GDM1 (cell line): ENCODE results near the gene GIPC1.
"Not testable (repeated sequence)": the region's sequence is repeated elsewhere in the genome, so short reads cannot be mapped to it uniquely, and the experiment has no call there.

Experiments
- DNase-seq: peaks from one replicate; lab custom pipeline; 2025; lab: John Stamatoyannopoulos, UW

Gene GIPC1

DNA sequence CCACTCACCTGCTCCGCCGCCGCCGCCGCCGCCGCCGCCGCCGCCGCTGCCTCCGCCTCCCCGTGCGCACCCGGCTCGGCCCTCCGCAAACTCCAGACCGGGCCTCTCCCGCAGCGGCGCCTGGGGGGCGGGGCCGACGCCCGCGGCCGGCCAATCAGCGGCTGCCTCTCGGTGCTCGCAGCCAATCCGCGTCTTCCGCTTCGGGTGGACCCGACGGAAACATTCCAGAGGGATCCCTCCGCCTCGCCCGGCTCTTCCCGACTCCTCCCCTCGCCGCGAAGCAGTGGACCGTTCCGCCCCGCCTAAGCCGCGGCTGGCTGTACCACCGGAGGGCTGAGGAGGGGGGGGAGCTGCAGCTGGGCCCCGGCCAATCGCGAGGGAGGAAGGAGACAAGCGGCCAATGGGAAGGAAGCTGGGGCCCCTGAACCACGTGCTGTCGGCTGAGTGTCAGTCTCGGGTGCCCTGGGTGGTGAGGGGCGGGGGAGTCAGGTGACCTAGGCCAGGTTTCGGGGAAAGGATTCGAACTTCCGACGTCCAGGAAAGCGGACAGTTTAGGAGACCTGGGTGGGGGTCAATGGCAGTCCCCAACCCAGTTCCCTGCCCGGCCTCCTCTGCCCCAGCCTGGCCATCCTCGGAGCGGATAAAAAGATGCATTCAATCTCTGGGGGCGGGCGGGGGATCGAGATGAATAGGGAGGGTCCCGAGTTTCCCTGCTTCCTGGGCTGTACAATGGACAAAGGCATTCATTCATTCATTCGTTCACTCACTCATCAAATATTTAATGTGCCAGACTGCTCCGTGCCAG, at the start of gene GIPC1:
GIPC1 (minus strand) TSS at position 99 of the 805 bp plus-strand sequence. CDS start 13,151 bp downstream, outside the sequence.
- DNase-seq: peak; percentile 92

DNA sequence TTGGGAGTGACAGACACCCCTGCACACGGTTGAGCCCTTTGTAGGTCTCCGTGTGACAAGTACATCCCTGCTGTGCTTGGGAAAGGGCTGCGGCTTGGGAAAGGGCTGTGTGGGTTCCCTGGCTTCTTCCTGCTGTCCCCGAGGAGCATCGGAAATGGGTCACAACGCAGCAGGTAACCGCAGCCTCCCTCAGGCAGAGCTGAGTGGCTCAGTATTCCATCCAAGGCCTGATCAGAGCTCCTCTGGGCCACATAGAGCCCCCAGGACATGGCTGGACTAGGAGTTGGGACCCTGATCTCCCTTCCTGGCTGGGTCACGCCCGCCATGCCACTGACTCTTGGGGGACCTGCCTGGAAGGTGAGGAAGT, 49.8 kb upstream of the GIPC1 start:
- DNase-seq: no peak

GRCh38 chr19:14544977-14545715, 49.2 kb upstream of the GIPC1 start:
- no peak for DNase-seq

DNA sequence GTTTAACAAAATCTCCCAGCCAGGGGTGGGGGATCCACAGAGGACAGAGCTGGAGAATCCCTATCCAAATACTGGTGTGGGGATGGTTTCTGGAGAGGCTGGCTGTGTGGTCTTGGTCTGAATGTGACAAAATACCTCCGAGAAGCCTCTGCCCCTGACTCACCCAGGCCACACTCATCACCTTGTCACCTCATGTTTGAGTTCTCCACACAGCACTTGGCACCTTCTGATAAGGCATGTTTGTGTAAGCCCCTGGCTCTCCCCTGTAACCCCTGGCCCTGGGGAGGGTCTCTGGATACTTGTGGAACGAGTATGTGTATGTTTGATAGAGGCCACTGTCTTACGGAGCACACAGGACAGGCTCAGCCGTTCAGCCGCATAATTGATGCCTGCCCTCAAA, 48.1 kb upstream of the GIPC1 start:
- DNase-seq: no peak

GRCh38 chr19:14542711-14543328, 46.9 kb upstream of the GIPC1 start:
- no peak for DNase-seq

DNA sequence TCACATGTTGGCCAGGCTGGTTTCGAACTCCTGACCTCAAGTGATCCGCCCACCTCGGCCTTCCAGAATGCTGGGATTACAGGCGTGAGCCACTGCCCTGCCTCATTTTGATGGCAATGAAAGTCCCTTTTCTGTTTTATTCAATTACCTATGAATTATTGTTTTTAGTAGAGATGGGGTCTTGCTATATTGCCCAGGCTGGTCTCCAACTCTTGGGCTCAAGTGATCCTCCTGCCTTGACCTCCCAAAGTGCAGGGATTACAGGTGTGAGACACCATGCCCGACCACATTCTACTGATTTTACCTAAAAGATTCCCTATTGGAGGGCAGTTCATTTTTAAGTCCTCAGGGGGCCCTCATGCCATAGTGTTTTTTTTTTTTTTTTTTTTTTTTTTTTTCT, 46.1 kb upstream of the GIPC1 start:
- not testable (repeated sequence) for DNase-seq

- no peak for DNase-seq
These were observed 45.0 kb upstream of the GIPC1 start for GRCh38 chr19:14540741-14541525.

DNA sequence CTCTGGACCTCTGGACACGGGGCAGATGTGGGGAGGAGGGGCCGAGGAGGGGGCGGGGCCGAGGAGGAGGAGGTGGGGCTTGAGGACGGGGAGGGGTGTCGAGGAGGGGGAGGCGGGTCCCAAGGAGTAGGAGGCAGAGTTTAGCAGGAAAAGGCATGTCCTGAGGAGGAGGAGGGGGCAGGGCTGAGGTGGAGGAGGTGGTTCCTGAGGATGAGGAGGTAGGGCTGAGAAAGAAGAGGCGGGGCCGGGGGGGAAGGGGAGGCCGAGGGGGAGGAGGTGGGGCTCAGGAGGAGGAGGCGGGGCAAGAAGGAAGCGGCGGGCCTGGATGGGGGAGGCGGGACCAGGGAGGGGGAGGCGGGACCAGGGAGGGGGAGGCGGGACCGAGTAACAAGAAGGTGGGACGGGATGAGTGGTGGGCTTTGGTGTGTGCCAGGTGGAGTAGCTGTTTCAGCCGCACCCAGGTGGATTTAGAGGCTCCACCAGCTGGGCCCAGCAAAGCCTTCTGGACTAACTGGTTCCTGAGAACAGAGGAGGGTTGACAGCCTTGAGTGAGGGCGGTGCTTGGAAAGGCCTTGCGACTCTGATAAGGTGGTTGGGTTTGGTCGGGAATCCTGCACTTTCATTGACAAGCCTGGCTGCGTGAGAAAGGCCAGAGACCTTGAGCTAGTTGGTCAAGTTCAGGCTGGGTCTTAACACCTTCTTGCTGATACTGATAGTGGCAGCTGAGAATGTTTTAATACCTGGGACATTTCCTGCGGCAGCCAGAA, 41.2 kb upstream of the GIPC1 start:
- DNase-seq: peak; percentile 25

- no peak for DNase-seq
These were observed 37.5 kb upstream of the GIPC1 start for GRCh38 chr19:14533450-14533849.

DNA sequence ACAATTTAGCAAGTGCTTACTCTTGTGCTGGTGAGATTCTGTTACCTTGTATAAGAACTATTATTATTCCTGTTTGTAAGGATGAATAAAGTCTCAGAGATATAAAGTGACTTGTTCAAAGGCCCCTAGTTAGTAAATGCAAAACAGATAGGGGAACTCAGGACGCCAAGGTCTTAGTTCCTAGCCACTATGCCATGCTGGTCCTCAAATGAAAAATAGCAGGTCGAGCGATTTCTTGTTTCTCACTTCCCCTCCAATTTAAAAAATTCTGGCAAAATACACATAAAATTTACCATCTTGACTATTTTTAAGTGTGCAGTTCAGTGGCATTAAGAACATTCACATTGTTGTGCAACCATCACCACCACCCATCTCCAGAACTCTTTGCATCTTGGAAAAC, 34.6 kb upstream of the GIPC1 start:
- DNase-seq: no peak

DNA sequence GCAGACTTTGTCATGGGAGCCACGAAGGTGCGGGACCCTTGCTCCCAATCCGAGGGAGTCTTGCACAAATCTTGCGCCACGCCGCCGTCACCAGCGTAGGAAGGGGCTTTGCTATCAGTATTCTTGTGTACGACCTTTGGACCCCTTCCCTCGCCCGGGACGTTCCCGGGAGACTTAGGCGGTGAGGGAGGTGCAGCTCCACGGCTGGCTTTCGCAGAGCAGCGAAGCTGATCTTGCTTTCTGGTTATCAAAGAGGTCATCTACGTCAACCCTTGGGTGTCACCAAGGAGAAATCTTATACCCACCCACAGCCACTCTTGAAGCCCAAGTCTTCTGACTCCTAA, 34.0 kb upstream of the GIPC1 start:
- DNase-seq: no peak

- DNase-seq: peak; percentile 100
These were observed 33.5 kb upstream of the GIPC1 start, which contains the start of gene TECR for GRCh38 chr19:14529254-14530004. Gene TECR (plus strand): TSS chr19:14529594. CDS start chr19:14529697, 103 bp downstream.

- DNase-seq: no peak
These were observed 32.7 kb upstream of the GIPC1 start for GRCh38 chr19:14528419-14529253.

DNA sequence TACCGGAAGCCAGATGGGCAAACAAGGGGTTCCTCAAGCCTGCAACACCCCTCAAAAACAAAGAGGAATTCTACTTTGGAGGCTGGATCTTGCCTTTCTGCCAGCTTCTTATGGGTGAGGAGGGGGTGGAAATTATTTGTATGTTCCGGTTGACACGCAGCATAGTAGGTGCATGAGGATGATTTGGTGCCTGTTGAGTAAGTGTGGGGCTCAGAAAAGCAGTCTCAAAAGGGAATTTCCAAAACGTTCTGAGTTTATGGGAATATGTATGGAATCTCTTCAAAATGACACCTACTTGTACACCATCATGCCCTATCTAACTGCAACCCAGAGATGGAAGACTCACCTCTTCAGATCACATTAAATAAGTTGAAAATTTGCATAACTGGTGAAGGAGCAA, 30.5 kb upstream of the GIPC1 start:
- no peak for DNase-seq

DNA sequence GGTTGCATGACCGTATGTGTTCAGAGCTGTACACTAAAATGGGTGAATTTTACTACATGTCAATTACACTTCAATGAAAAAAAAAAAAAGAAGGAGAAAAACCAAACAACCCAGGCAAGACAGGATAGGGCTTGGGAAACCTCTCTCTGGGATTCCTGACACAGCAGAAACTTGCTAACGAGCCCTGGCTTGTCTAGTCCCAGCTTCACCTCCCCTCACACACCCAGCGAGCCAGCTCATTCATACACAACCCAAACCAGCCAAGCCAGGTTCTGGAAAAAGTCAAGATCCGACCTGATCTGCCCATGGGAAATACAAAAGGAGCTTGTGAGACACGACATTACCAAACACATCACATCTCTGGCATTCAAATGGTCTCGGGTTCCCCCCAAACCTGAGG, 29.8 kb upstream of the GIPC1 start:
- no peak for DNase-seq

DNA sequence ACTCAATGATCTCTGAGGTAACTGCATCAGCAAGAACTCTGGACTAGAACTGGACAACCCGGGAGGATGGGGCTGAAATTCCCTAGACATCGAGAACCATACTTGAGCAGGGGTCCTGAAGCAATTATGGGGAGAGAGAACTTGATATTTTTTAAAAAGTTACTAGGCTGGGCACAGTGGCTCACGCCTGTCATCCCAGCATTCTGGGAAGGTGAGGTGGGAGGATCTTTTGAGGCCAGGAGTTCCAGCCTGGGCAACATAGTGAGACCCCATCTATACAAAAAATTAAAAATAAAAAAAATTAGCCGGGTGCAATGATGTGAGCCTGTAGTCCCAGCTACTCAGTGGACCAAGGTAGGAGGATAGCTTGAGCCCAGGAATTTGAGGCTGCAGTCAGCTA, 24.6 kb upstream of the GIPC1 start:
- no peak for DNase-seq

- no peak for DNase-seq
These were observed 24.0 kb upstream of the GIPC1 start for GRCh38 chr19:14519860-14520407.

GRCh38 chr19:14519245-14519859, 23.4 kb upstream of the GIPC1 start:
- DNase-seq: no peak
